ENCODE data around the gene STK32C. TPM values are rescaled to one million over a fixed set of nuclear protein-coding genes. Genes with fewer than 3 reads are reported as not detected.

Gene STK32C
- total RNA-seq, 1 donor from 2014 or later = 12.5 TPM

Other genes starting within 250 kb of the STK32C start
- gene JAKMIP3, start 242.0 kb downstream of the STK32C start, total RNA-seq = 0.07 TPM in 2 replicates
- 10.5 and 14.1 TPM in 2 replicates for gene DPYSL4, start 121.0 kb downstream of the STK32C start, total RNA-seq
- gene LRRC27, start 24.2 kb upstream of the STK32C start, total RNA-seq = 9.2 and 9.3 TPM in 2 replicates
- 10.9 and 15.6 TPM in 2 replicates for gene PWWP2B, start 89.2 kb upstream of the STK32C start, total RNA-seq
- 23.9 and 25.4 TPM in 2 replicates for gene INPP5A, start 229.8 kb upstream of the STK32C start, total RNA-seq

Data from pulmonary artery endothelial cell (primary cell).